KBM-7 (cell line): ENCODE results near the gene CROT.
"Not testable (repeated sequence)": the region's sequence is repeated elsewhere in the genome, so short reads cannot be mapped to it uniquely, and the experiment has no call there.

Source experiments
- DNase-seq: peaks from one replicate; pipeline ENCODE4 v3.0.0-alpha.2; 2015
- in situ Hi-C: fragments of 300-500 bp; cut with MboI; formaldehyde crosslinking; loops from 2 replicates; pipeline ENCODE4 v1.14.3; 2020; ENCODE audit warnings: low sequenced_read_pairs, low pct_unique_long_range_greater_than_20kb, mixed read lengths

CROT gene

GRCh38 chr7:87345166-87345927 lies at the start of gene CROT:
CROT (plus strand) TSS chr7:87345664; CDS start chr7:87349069, 3,405 bp downstream.
- DNase-seq: peak; percentile 89
- in situ Hi-C loops: no loop called here

- in situ Hi-C loops: loop anchor here (25.0 kb wide), 1 partner anchor 212 kb away; no protein-coding TSS in a partner anchor
- no peak for DNase-seq
Observed at GRCh38 chr7:87300756-87301155, 44.7 kb upstream of the CROT start.

GRCh38 chr7:87310790-87311419 lies 34.6 kb upstream of the CROT start:
- no peak for DNase-seq
- in situ Hi-C loops: loop anchor here (25.0 kb wide), 1 partner anchor 201 kb away; no protein-coding TSS in a partner anchor

GRCh38 chr7:87312215-87312865 lies 33.1 kb upstream of the CROT start:
- DNase-seq: peak; percentile 74
- in situ Hi-C loops: loop anchor here (25.0 kb wide), 1 partner anchor 200 kb away; no protein-coding TSS in a partner anchor

- DNase-seq: no peak
- in situ Hi-C loops: loop anchor here (25.0 kb wide), 1 partner anchor 196 kb away; no protein-coding TSS in a partner anchor
Observed at GRCh38 chr7:87316097-87316700, 29.3 kb upstream of the CROT start.

GRCh38 chr7:87316846-87317552 lies 28.5 kb upstream of the CROT start:
- in situ Hi-C loops: loop anchor here (25.0 kb wide), 1 partner anchor 195 kb away; no protein-coding TSS in a partner anchor
- no peak for DNase-seq

- in situ Hi-C loops: loop anchor here (25.0 kb wide), 1 partner anchor 195 kb away; no protein-coding TSS in a partner anchor
- DNase-seq: no peak
Observed at GRCh38 chr7:87317691-87318245, 27.7 kb upstream of the CROT start.

GRCh38 chr7:87318741-87319140 lies 26.7 kb upstream of the CROT start:
- DNase-seq: no peak
- in situ Hi-C loops: loop anchor here (25.0 kb wide), 1 partner anchor 194 kb away; no protein-coding TSS in a partner anchor

GRCh38 chr7:87319154-87319581 lies 26.3 kb upstream of the CROT start:
- DNase-seq: not testable (repeated sequence)
- in situ Hi-C loops: loop anchor here (25.0 kb wide), 1 partner anchor 193 kb away; no protein-coding TSS in a partner anchor

GRCh38 chr7:87322912-87323311 lies 22.6 kb upstream of the CROT start:
- peak; percentile 27 for DNase-seq
- in situ Hi-C loops: loop anchor here (25.0 kb wide), 1 partner anchor 189 kb away; no protein-coding TSS in a partner anchor

- in situ Hi-C loops: no loop called here
Observed at GRCh38 chr7:87325576-87326370, 19.7 kb upstream of the CROT start.

GRCh38 chr7:87328281-87328680 lies 17.2 kb upstream of the CROT start:
- no peak for DNase-seq
- in situ Hi-C loops: no loop called here

More at GRCh38 chr7:87325576-87326370, 19.7 kb upstream of the CROT start:
- no peak for DNase-seq

- in situ Hi-C loops: no loop called here
- no peak for DNase-seq
Observed at GRCh38 chr7:87330316-87330715, 15.1 kb upstream of the CROT start.

GRCh38 chr7:87330942-87331341 lies 14.5 kb upstream of the CROT start:
- peak; percentile 59 for DNase-seq
- in situ Hi-C loops: no loop called here

- in situ Hi-C loops: no loop called here
Observed at GRCh38 chr7:87331687-87332252, 13.7 kb upstream of the CROT start.

GRCh38 chr7:87332321-87332720 lies 13.1 kb upstream of the CROT start:
- DNase-seq: no peak
- in situ Hi-C loops: no loop called here

More at GRCh38 chr7:87331687-87332252, 13.7 kb upstream of the CROT start:
- no peak for DNase-seq

GRCh38 chr7:87336136-87336535 lies 9.3 kb upstream of the CROT start:
- in situ Hi-C loops: no loop called here
- no peak for DNase-seq
